ENCODE measurements around the gene FARP1.

FARP1 gene

GRCh38 chr13:98305670-98306069, 162.8 kb downstream of the FARP1 start:
- DNase-seq (ENCODE audit: extremely low read depth in 1 of 2, low read depth in 1 of 2), result no peak

- DNase-seq (ENCODE audit: extremely low read depth in 1 of 2, low read depth in 1 of 2), result no peak
Observed at GRCh38 chr13:98307463-98308085, 164.7 kb downstream of the FARP1 start.

GRCh38 chr13:98308086-98308911, 165.4 kb downstream of the FARP1 start:
- DNase-seq (ENCODE audit: extremely low read depth in 1 of 2, low read depth in 1 of 2), result no peak

GRCh38 chr13:98309569-98310335, 166.9 kb downstream of the FARP1 start:
- no peak for DNase-seq (ENCODE audit: extremely low read depth in 1 of 2, low read depth in 1 of 2)

GRCh38 chr13:98310485-98311199, 167.7 kb downstream of the FARP1 start:
- DNase-seq (ENCODE audit: extremely low read depth in 1 of 2, low read depth in 1 of 2), result no peak

- DNase-seq (ENCODE audit: extremely low read depth in 1 of 2, low read depth in 1 of 2), result no peak
Observed at GRCh38 chr13:98311200-98311548, 168.3 kb downstream of the FARP1 start.

- no peak for DNase-seq (ENCODE audit: extremely low read depth in 1 of 2, low read depth in 1 of 2)
Observed at GRCh38 chr13:98312606-98313005, 169.7 kb downstream of the FARP1 start.

- no peak for DNase-seq (ENCODE audit: extremely low read depth in 1 of 2, low read depth in 1 of 2)
Observed at GRCh38 chr13:98313023-98313921, 170.4 kb downstream of the FARP1 start.

GRCh38 chr13:98313922-98314292, 171.0 kb downstream of the FARP1 start:
- no peak for DNase-seq (ENCODE audit: extremely low read depth in 1 of 2, low read depth in 1 of 2)

- no peak for DNase-seq (ENCODE audit: extremely low read depth in 1 of 2, low read depth in 1 of 2)
Observed at GRCh38 chr13:98315466-98315865, 172.6 kb downstream of the FARP1 start.

GRCh38 chr13:98315902-98316301, 173.0 kb downstream of the FARP1 start:
- DNase-seq (ENCODE audit: extremely low read depth in 1 of 2, low read depth in 1 of 2), result no peak

GRCh38 chr13:98317573-98318171, 174.8 kb downstream of the FARP1 start:
- no peak for DNase-seq (ENCODE audit: extremely low read depth in 1 of 2, low read depth in 1 of 2)

GRCh38 chr13:98318263-98318878, 175.5 kb downstream of the FARP1 start:
- DNase-seq (ENCODE audit: extremely low read depth in 1 of 2, low read depth in 1 of 2), result no peak

- no peak for DNase-seq (ENCODE audit: extremely low read depth in 1 of 2, low read depth in 1 of 2)
Observed at GRCh38 chr13:98320561-98321105, 177.7 kb downstream of the FARP1 start.

- DNase-seq (ENCODE audit: extremely low read depth in 1 of 2, low read depth in 1 of 2), result no peak
Observed at GRCh38 chr13:98321395-98321794, 178.5 kb downstream of the FARP1 start.

- DNase-seq (ENCODE audit: extremely low read depth in 1 of 2, low read depth in 1 of 2), result no peak
Observed at GRCh38 chr13:98322091-98322718, 179.3 kb downstream of the FARP1 start.

- DNase-seq (ENCODE audit: extremely low read depth in 1 of 2, low read depth in 1 of 2), result no peak
Observed at GRCh38 chr13:98324105-98324504, 181.2 kb downstream of the FARP1 start.

GRCh38 chr13:98325724-98326123, 182.8 kb downstream of the FARP1 start:
- no peak for DNase-seq (ENCODE audit: extremely low read depth in 1 of 2, low read depth in 1 of 2)

- no peak for DNase-seq (ENCODE audit: extremely low read depth in 1 of 2, low read depth in 1 of 2)
Observed at GRCh38 chr13:98326291-98326690, 183.4 kb downstream of the FARP1 start.

All from activated CD8-positive, alpha-beta memory T cell treated with anti-CD3 and anti-CD28 coated beads for 1 hour (primary cell).